GM12878 (cell line): Measurements from ENCODE around the gene CHST4.

Source experiments
- CBFB ChIP-seq: IDR thresholded peaks from 2 replicates; pipeline ENCODE4 v1.6.1; 2016; ENCODE audit warnings: antibody characterized with exemption, low read depth
- CBX3 ChIP-seq: fragments of 200-600 bp; sonication (generic); IDR thresholded peaks from 2 replicates; pipeline ENCODE4 v1.6.1; 2016; ENCODE audit warnings: low read depth, borderline replicate concordance
- CTCF ChIP-seq, 3 experiments: IDR thresholded peaks in 2 of 3; conservative IDR thresholded peaks in 1 of 3; 2 replicates each; pipeline ENCODE4 v1.5.1; 2011; ENCODE audit warnings: low read depth in 3 of 3, low read length in 3 of 3, mild to moderate bottlenecking in 3 of 3, control low read depth in 2 of 3, moderate library complexity in 2 of 3, inconsistent platforms in 1 of 3, mixed read lengths in 1 of 3; ENCODE audit not compliant: control insufficient read depth in 2 of 3, insufficient read depth in 1 of 3; ENCODE audit errors: extremely low read depth in 1 of 3
- EP300 ChIP-seq, 2 experiments: fragments of 150-350 bp in 1 of 2; IDR thresholded peaks; 2 replicates each; pipeline ENCODE4 v1.6.1; 2011 to 2012; ENCODE audit warnings: low read depth in 2 of 2, low read length in 2 of 2, borderline replicate concordance in 1 of 2, improper control_type of control experiment in 1 of 2, inconsistent platforms in 1 of 2; ENCODE audit not compliant: control insufficient read depth in 1 of 2
- PBX3 ChIP-seq: IDR thresholded peaks from 2 replicates; pipeline ENCODE4 v1.6.1; 2011; ENCODE audit warnings: mild to moderate bottlenecking, low read depth, low read length, moderate library complexity; ENCODE audit not compliant: insufficient replicate concordance
- POLR2AphosphoS5 ChIP-seq: IDR thresholded peaks from 2 replicates; pipeline ENCODE4 v1.6.1; 2011; ENCODE audit warnings: mild to moderate bottlenecking, low read length, inconsistent platforms
- REST ChIP-seq: IDR thresholded peaks from 2 replicates; pipeline ENCODE4 v1.6.1; 2012; ENCODE audit warnings: mild to moderate bottlenecking, low read depth, low read length
- SIN3A ChIP-seq: IDR thresholded peaks from 2 replicates; pipeline ENCODE4 v1.6.1; 2012; ENCODE audit warnings: low read depth, low read length, improper control_type of control experiment
- SMAD1 ChIP-seq: fragments of 450-650 bp; IDR thresholded peaks from 2 replicates; pipeline ENCODE4 v1.6.1; 2018; ENCODE audit warnings: mild to moderate bottlenecking, low read depth; ENCODE audit not compliant: partially characterized antibody
- WRNIP1 ChIP-seq: IDR thresholded peaks from 2 replicates; pipeline ENCODE4 v1.6.1; 2011; ENCODE audit warnings: low read depth, low read length, improper control_type of control experiment, borderline replicate concordance
- TF ChIP-seq, protein P1 (sequence below): IDR thresholded peaks from 2 replicates; pipeline ENCODE4 v1.6.1; 2012; ENCODE audit warnings: low read depth, low read length, improper control_type of control experiment
- TF ChIP-seq, protein P2 (sequence below): fragments of 450-650 bp; formaldehyde crosslinking; IDR thresholded peaks from 2 replicates; pipeline ENCODE4 v1.5.0; 2022; ENCODE audit warnings: mild to moderate bottlenecking, missing genetic modification characterization

- TF ChIP-seq EP300 (IDR thresholded peaks at IDR 0.05; ENCODE audit: borderline replicate concordance in 1 of 2, control insufficient read depth in 1 of 2, low read depth in 2 of 2, low read length in 2 of 2) (no peak), POLR2AphosphoS5 (no peak), SIN3A (no peak), WRNIP1 (no peak), PBX3 (no peak), SMAD1 (no peak), CBX3 (no peak), CBFB (no peak), REST (no peak), CTCF (IDR thresholded peaks at IDR 0.05 in 2 of 3, conservative IDR thresholded peaks at IDR 0.05 in 1 of 3; ENCODE audit: control insufficient read depth in 2 of 3, extremely low read depth in 1 of 3, insufficient read depth in 1 of 3, low read depth in 3 of 3, low read length in 3 of 3) (no peak)
- TF ChIP-seq, protein P1, sequence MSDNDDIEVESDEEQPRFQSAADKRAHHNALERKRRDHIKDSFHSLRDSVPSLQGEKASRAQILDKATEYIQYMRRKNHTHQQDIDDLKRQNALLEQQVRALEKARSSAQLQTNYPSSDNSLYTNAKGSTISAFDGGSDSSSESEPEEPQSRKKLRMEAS = no peak
- TF ChIP-seq, protein P2, sequence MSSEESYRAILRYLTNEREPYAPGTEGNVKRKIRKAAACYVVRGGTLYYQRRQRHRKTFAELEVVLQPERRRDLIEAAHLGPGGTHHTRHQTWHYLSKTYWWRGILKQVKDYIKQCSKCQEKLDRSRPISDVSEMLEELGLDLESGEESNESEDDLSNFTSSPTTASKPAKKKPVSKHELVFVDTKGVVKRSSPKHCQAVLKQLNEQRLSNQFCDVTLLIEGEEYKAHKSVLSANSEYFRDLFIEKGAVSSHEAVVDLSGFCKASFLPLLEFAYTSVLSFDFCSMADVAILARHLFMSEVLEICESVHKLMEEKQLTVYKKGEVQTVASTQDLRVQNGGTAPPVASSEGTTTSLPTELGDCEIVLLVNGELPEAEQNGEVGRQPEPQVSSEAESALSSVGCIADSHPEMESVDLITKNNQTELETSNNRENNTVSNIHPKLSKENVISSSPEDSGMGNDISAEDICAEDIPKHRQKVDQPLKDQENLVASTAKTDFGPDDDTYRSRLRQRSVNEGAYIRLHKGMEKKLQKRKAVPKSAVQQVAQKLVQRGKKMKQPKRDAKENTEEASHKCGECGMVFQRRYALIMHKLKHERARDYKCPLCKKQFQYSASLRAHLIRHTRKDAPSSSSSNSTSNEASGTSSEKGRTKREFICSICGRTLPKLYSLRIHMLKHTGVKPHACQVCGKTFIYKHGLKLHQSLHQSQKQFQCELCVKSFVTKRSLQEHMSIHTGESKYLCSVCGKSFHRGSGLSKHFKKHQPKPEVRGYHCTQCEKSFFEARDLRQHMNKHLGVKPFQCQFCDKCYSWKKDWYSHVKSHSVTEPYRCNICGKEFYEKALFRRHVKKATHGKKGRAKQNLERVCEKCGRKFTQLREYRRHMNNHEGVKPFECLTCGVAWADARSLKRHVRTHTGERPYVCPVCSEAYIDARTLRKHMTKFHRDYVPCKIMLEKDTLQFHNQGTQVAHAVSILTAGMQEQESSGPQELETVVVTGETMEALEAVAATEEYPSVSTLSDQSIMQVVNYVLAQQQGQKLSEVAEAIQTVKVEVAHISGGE (CRISPR knock-in tag) = no peak
These were observed 45.3 kb upstream of the CHST4 start for GRCh38 chr16:71480956-71481355.
